Memory B cell (primary cell): Measurements from ENCODE around the gene IRGC.

Experiments
- ATAC-seq: fragments of 150-1000 bp; cut with Tn5 transposase; 2 replicates; pipeline ENCODE4 v1.10.0; 2021; ENCODE audit warnings: low read depth, mild to moderate bottlenecking, moderate library complexity
- DNase-seq, 2 donors: peaks; one replicate each; pipeline ENCODE4 v3.0.0; 2022; ENCODE audit warnings: low spot score in 2 of 2
- H3K27ac Mint-ChIP-seq: one replicate; pipeline ENCODE4 v1.8.0; 2022; ENCODE audit warnings: mild to moderate bottlenecking, moderate library complexity, mixed read lengths
- H3K27me3 Mint-ChIP-seq: one replicate; pipeline ENCODE4 v1.8.0; 2022; ENCODE audit warnings: mixed read lengths
- H3K36me3 Mint-ChIP-seq: one replicate; pipeline ENCODE4 v1.8.0; 2022; ENCODE audit warnings: mild to moderate bottlenecking, mixed read lengths
- H3K4me1 Mint-ChIP-seq: one replicate; pipeline ENCODE4 v1.8.0; 2022; ENCODE audit warnings: mixed read lengths
- H3K4me3 Mint-ChIP-seq: one replicate; pipeline ENCODE4 v1.8.0; 2022; ENCODE audit warnings: mild to moderate bottlenecking, moderate library complexity, mixed read lengths
- H3K9me3 Mint-ChIP-seq: one replicate; pipeline ENCODE4 v1.8.0; 2022; ENCODE audit warnings: mixed read lengths

Gene IRGC

DNA sequence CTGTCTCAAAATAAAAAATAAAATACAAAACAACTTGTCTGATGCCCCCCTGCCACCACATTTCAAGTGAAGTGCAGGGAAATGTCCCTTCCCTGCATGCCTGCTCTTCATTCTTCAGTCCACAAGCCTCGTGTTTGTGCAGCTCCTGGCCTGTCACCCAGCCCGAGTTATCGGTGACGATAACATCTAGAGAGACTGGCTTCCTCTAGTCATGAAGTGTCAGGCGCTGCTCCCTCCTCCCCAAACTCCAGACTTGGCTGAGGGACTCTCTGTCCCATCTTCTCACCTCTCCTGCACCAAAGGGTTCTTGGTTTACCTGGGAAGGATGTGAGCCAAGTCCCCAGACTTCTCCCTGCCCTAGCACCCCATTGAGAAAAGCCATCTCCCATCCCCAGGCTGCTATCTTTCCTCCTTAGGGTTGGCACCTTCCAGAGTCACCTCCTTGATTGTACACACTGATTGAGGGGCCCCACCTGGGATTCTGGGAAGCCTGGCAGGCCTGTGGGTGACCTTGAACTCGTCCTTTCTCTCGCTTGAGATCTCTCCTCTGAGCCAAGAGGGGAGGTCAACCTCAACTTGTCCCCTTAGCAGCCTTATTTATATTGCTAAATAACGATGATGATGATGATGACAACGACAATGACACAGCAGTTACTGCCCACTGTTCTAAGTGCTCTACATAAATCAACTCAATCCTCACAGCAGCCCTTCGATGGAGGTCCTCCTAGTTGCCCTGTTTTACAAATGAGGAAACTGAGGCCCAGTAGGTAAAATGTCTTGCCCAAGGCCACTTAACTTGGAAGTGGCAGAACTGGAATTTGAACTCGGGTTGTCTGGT lies 32.8 kb upstream of the IRGC start:
- Mint-ChIP-seq H3K4me3 (no peak overlapping the region), H3K36me3 (no peaks in the 10 kb centered on the region), H3K4me1 (no peaks in the 10 kb centered on the region), H3K9me3 (no peaks in the 10 kb centered on the region), H3K27ac (no peak overlapping the region), H3K27me3 (peaks cover 2% of the 10 kb centered on the region)
- ATAC-seq (no peak), DNase-seq (no peak)

- ATAC-seq (no peak), DNase-seq (no peak)
- H3K4me1 Mint-ChIP-seq: no peaks in the 10 kb centered on the region
- no peak overlapping the region for H3K4me3 Mint-ChIP-seq
- peaks cover 2% of the 10 kb centered on the region for H3K27me3 Mint-ChIP-seq
- H3K9me3 Mint-ChIP-seq: no peaks in the 10 kb centered on the region
- no peaks in the 10 kb centered on the region for H3K36me3 Mint-ChIP-seq
- H3K27ac Mint-ChIP-seq: peak overlapping the region; percentile 62
Observed at GRCh38 chr19:43683905-43684304, 32.0 kb upstream of the IRGC start.

GRCh38 chr19:43684326-43684725 lies 31.6 kb upstream of the IRGC start:
- ATAC-seq: no peak
- Mint-ChIP-seq H3K4me3 (no peak overlapping the region), H3K9me3 (no peaks in the 10 kb centered on the region), H3K27me3 (peaks cover 2% of the 10 kb centered on the region), H3K27ac (peak overlapping the region; percentile 62), H3K36me3 (no peaks in the 10 kb centered on the region), H3K4me1 (no peaks in the 10 kb centered on the region)
- DNase-seq: no peak

- no peak overlapping the region for H3K27ac Mint-ChIP-seq
- DNase-seq (no peak), ATAC-seq (no peak)
Observed at GRCh38 chr19:43687660-43687997, 28.2 kb upstream of the IRGC start.

DNA sequence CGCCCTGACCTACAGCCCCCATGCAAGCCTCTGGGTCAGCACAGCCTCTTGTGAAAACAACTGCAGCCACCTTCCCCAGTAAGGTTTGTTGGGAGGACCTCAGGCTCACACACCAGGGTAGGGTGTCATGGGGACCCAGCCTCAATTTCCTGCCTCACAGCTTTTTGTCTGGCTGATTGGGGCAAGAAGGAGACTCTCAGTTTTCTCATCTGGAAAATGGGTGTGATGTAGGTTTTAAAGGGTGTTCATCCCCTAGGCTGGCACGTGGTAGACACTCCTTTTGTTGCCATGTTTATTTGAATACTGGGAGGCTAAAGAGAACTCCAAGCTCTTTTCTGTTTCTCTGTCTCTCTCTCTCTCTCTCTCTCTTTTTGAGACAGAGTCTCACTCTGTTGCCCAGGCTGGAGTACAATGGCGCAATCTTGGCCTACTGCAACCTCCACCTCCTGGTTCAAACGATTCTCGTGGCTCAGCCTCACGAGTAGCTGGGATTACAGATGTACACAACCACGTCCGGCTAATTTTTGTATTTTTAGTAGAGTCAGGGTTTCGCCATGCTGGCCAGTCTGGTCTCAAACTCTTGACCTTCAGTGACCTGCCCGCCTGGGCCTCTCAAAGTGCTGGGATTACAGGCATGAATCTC lies 27.7 kb upstream of the IRGC start:
- Mint-ChIP-seq H3K4me3 (no peak overlapping the region), H3K27me3 (peaks cover 3% of the 10 kb centered on the region), H3K27ac (no peak overlapping the region), H3K9me3 (peaks cover 4% of the 10 kb centered on the region), H3K36me3 (peaks cover 2% of the 10 kb centered on the region), H3K4me1 (no peaks in the 10 kb centered on the region)
- DNase-seq: no peak
- no peak for ATAC-seq

More at GRCh38 chr19:43687660-43687997, 28.2 kb upstream of the IRGC start:
- Mint-ChIP-seq H3K27me3 (peaks cover 3% of the 10 kb centered on the region), H3K36me3 (peaks cover 2% of the 10 kb centered on the region), H3K4me3 (no peak overlapping the region), H3K9me3 (peaks cover 4% of the 10 kb centered on the region), H3K4me1 (no peaks in the 10 kb centered on the region)

DNA sequence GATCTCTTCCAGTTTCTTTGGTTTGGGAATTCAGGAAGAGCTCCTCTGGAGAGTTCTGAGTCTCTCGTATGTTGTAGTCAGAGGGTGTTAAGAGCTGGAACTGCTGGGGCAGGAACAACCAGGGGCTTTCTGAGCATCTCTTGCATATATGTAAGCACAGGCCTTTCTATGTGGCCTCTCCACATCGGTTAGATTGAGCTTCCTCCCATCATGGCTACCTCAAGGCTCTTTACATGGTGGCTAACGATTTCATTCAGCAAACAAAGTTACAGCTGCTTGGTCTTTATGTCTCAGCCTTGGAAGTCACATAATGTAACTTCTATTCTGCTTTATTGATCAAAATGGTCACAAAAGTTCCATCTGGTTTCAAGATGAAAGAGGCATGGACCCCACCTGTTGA lies 25.4 kb upstream of the IRGC start:
- peaks cover 4% of the 10 kb centered on the region for H3K9me3 Mint-ChIP-seq
- H3K4me3 Mint-ChIP-seq: no peak overlapping the region
- peaks cover 4% of the 10 kb centered on the region for H3K36me3 Mint-ChIP-seq
- peaks cover 7% of the 10 kb centered on the region for H3K27me3 Mint-ChIP-seq
- no peak for DNase-seq
- H3K4me1 Mint-ChIP-seq: no peaks in the 10 kb centered on the region
- H3K27ac Mint-ChIP-seq: no peak overlapping the region
- no peak for ATAC-seq

DNA sequence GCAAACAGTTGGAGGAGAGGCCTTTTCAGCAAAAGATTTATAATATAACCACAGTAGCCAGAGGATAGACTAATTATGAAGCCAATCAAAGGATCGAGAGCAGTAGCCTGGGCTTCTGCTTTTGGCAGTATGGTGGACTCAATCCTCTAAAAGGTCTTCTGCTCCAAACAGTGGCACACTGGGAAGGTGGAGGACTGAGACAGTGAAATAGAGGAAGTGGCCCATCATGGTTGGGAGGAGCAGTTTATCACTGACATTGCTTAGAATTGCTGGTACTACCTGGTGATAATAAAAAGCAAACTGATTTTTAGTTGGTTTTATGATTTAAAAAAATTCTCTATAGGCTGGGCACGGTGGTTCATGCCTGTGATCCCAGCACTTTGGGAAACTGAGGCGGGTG lies 25.0 kb upstream of the IRGC start:
- ATAC-seq: no peak
- peaks cover 7% of the 10 kb centered on the region for H3K27me3 Mint-ChIP-seq
- no peak overlapping the region for H3K27ac Mint-ChIP-seq
- DNase-seq: no peak
- H3K4me1 Mint-ChIP-seq: no peaks in the 10 kb centered on the region
- peaks cover 4% of the 10 kb centered on the region for H3K36me3 Mint-ChIP-seq
- H3K9me3 Mint-ChIP-seq: peaks cover 4% of the 10 kb centered on the region
- H3K4me3 Mint-ChIP-seq: no peak overlapping the region

GRCh38 chr19:43691755-43692154 lies 24.1 kb upstream of the IRGC start:
- DNase-seq: no peak
- peaks cover 4% of the 10 kb centered on the region for H3K9me3 Mint-ChIP-seq
- ATAC-seq: no peak
- no peak overlapping the region for H3K27ac Mint-ChIP-seq
- H3K36me3 Mint-ChIP-seq: peaks cover 4% of the 10 kb centered on the region
- H3K27me3 Mint-ChIP-seq: peaks cover 7% of the 10 kb centered on the region
- no peak overlapping the region for H3K4me3 Mint-ChIP-seq
- H3K4me1 Mint-ChIP-seq: no peaks in the 10 kb centered on the region

GRCh38 chr19:43692385-43692784 lies 23.5 kb upstream of the IRGC start:
- no peak for DNase-seq
- H3K4me1 Mint-ChIP-seq: no peaks in the 10 kb centered on the region
- no peak overlapping the region for H3K4me3 Mint-ChIP-seq
- no peak for ATAC-seq
- peaks cover 4% of the 10 kb centered on the region for H3K9me3 Mint-ChIP-seq
- H3K27ac Mint-ChIP-seq: no peak overlapping the region
- H3K36me3 Mint-ChIP-seq: peaks cover 4% of the 10 kb centered on the region
- H3K27me3 Mint-ChIP-seq: peaks cover 5% of the 10 kb centered on the region

- Mint-ChIP-seq H3K4me3 (no peak overlapping the region), H3K36me3 (peaks cover 4% of the 10 kb centered on the region), H3K4me1 (no peaks in the 10 kb centered on the region), H3K27me3 (peaks cover 8% of the 10 kb centered on the region), H3K9me3 (peaks cover 5% of the 10 kb centered on the region), H3K27ac (no peak overlapping the region)
- DNase-seq (no peak), ATAC-seq (no peak)
Observed at GRCh38 chr19:43692877-43693276, 23.0 kb upstream of the IRGC start.

GRCh38 chr19:43694553-43694952 lies 21.3 kb upstream of the IRGC start:
- peaks cover 5% of the 10 kb centered on the region for H3K9me3 Mint-ChIP-seq
- H3K4me3 Mint-ChIP-seq: no peak overlapping the region
- H3K36me3 Mint-ChIP-seq: peaks cover 4% of the 10 kb centered on the region
- ATAC-seq (no peak), DNase-seq (no peak)
- H3K4me1 Mint-ChIP-seq: no peaks in the 10 kb centered on the region
- H3K27me3 Mint-ChIP-seq: peaks cover 10% of the 10 kb centered on the region
- H3K27ac Mint-ChIP-seq: no peak overlapping the region

DNA sequence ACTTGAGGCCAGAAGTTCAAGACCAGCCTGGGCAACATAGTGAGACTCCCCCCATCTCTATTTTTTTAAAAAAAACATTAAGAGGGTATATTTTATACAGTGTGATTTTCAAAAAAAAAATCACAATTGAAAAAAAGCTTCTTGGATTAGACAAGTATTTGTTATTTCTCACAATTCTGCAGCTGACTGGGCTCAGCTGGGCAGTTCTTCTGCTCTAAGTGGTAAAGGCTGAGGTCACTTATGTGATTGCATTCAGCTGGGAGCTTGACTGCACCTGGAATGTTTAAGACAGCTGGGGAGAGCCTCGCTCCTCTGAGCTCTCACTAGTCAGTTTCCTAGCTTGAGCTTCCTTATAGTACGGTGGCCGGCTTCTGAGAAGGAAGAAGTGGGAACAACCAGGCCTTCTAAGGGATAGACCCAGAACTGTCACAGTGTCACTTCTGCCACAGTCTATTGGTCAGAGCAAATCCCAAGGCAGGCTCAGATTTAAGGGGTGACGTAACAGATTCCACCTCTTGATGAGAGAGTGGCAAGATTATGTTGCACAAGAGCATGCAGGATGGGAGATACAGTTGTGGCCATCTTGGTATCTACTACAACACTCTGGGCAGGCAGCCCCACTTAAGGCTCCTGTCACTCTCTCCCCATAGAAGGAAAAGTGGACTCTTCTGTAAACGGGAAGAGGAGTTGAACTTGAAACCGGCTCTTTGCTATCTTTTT lies 19.7 kb upstream of the IRGC start:
- no peak for ATAC-seq
- Mint-ChIP-seq H3K27me3 (peaks cover 10% of the 10 kb centered on the region), H3K36me3 (peaks cover 2% of the 10 kb centered on the region), H3K9me3 (peaks cover 5% of the 10 kb centered on the region), H3K4me3 (no peak overlapping the region), H3K27ac (no peak overlapping the region), H3K4me1 (peaks cover 9% of the 10 kb centered on the region)
- DNase-seq: no peak

DNA sequence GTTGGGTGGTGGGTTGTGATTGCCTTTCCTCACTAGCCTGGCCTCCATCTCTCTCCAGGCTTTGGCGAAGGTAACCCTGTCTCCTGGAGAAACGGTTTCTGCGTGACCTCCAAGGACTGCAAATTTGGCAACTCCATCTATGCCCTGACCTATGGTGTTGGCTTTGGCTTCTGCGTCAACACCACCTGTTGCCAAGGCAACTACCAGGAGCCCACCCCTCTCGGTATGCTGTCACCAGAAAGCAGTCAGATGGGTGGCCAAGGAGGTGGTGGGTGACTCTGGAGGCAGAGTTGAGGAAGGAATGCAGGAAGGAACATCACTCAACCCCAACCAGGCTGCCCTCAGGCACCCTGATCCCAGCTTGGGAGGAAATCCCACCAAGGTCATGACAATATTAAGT lies 18.6 kb upstream of the IRGC start:
- peaks cover 13% of the 10 kb centered on the region for H3K4me1 Mint-ChIP-seq

More for the DNA sequence above, 18.6 kb upstream of the IRGC start:
- H3K9me3 Mint-ChIP-seq: peaks cover 4% of the 10 kb centered on the region
- H3K27ac Mint-ChIP-seq: no peak overlapping the region
- DNase-seq (no peak), ATAC-seq (no peak)
- no peak overlapping the region for H3K4me3 Mint-ChIP-seq
- peaks cover 2% of the 10 kb centered on the region for H3K36me3 Mint-ChIP-seq
- H3K27me3 Mint-ChIP-seq: peaks cover 10% of the 10 kb centered on the region
